WERI-Rb-1 (cell line): ENCODE measurements around the gene TTI1.
"Not testable (repeated sequence)": the region's sequence is repeated elsewhere in the genome, so short reads cannot be mapped to it uniquely, and the experiment has no call there.

Experiments used
- DNase-seq: peaks from one replicate; pipeline ENCODE4 v3.0.0-alpha.2; 2020
- H3K27ac ChIP-seq: fragments of 250-450 bp; sonication (Bioruptor Pico); 2 replicates; pipeline ENCODE4 v1.5.1; 2020; ENCODE audit warnings: mild to moderate bottlenecking, moderate library complexity
- H3K27me3 ChIP-seq: fragments of 250-450 bp; sonication (Bioruptor Pico); 2 replicates; pipeline ENCODE4 v1.5.1; 2021; ENCODE audit warnings: mild to moderate bottlenecking, low read depth, moderate library complexity; ENCODE audit not compliant: insufficient read depth, severe bottlenecking
- H3K36me3 ChIP-seq: fragments of 250-450 bp; sonication (Bioruptor Pico); 2 replicates; pipeline ENCODE4 v1.5.1; 2020; ENCODE audit warnings: mild to moderate bottlenecking, moderate library complexity
- H3K4me3 ChIP-seq: 2 replicates; pipeline ENCODE4 v1.5.1; 2011; ENCODE audit warnings: low read depth, mild to moderate bottlenecking, control low read depth, low read length
- H3K9me3 ChIP-seq: fragments of 250-450 bp; sonication (Bioruptor Pico); 2 replicates; pipeline ENCODE4 v1.5.1; 2021; ENCODE audit warnings: mild to moderate bottlenecking, moderate library complexity; ENCODE audit not compliant: severe bottlenecking
- TF ChIP-seq, protein P1 (sequence below): IDR thresholded peaks from 2 replicates; pipeline ENCODE4 v1.5.1; 2011; ENCODE audit warnings: low read depth, mild to moderate bottlenecking, control low read depth, inconsistent platforms, low read length

The TTI1 gene

DNA sequence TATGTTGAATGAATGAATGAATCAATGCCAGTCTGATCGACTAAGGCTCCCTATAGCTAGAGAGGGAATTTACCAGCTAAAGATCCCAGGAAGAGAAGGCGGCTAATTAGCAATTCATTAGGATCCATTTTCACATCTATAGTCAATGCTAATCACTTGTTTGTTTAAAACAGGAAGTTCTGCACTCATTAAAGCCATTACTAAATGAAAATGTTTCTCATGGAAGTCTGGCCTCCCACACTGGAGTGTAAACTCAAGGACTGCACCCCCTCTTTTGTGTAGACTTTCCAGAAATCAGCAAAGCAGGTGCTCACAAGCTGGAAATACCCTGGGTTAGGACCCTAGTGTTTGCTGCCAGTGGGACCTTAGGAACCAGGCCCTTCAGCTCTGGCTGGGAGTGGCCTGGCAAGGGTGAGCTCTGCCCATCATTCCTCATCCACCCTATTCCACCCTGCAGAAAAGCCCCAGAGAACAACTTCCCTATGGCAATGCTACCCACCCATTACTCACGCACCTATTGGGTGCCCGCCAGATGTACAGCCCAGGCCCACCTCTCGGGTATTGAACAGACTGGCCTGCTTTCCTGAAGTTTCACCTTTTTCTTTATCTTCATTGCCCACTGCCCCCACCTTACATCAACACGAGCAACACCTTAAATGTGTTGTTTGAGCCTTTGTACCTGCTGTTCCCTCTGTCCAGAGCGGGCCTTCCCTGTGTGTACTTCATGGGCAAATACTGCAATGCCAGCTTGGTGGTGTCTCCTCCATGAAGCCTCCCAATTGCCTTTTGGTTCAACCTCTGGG lies 60.8 kb downstream of the TTI1 start:
- TF ChIP-seq, protein P1, sequence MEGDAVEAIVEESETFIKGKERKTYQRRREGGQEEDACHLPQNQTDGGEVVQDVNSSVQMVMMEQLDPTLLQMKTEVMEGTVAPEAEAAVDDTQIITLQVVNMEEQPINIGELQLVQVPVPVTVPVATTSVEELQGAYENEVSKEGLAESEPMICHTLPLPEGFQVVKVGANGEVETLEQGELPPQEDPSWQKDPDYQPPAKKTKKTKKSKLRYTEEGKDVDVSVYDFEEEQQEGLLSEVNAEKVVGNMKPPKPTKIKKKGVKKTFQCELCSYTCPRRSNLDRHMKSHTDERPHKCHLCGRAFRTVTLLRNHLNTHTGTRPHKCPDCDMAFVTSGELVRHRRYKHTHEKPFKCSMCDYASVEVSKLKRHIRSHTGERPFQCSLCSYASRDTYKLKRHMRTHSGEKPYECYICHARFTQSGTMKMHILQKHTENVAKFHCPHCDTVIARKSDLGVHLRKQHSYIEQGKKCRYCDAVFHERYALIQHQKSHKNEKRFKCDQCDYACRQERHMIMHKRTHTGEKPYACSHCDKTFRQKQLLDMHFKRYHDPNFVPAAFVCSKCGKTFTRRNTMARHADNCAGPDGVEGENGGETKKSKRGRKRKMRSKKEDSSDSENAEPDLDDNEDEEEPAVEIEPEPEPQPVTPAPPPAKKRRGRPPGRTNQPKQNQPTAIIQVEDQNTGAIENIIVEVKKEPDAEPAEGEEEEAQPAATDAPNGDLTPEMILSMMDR = no peak
- no peak for DNase-seq
- H3K9me3 ChIP-seq = peaks cover 10% of the 10 kb centered on the region
- no peaks in the 10 kb centered on the region for H3K36me3 ChIP-seq
- H3K4me3 ChIP-seq = no peak overlapping the region
- H3K27me3 ChIP-seq = no peaks in the 10 kb centered on the region
- H3K27ac ChIP-seq = no peak overlapping the region

DNA sequence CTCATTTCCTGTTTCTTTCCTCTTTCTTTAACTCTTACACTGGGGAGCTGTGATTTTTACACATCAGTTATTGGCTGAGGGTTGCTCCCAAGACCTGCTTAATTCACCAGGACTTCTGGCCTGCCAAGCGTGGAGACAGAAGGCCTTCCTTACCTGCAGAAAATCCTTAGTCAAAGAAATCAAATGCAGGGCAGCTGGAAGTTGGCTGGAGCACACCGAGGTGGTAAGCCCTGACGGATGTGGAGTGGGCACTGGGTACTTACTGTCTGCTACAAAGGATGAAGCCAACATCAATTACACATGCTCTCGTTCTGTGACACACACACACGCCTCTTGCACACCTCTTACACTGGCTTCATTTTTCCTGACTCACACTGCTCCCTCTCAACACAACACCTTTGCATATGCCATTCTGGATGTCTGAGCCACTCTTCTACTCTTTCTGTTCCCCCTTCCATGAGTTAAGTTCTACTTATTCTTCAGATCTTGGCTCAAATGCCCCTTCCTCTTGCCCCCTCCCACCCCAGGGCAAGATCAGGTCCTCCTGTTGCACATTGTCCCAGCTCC lies 61.6 kb downstream of the TTI1 start:
- Histone ChIP-seq H3K4me3 (no peak overlapping the region), H3K27ac (no peak overlapping the region), H3K9me3 (peaks cover 14% of the 10 kb centered on the region), H3K27me3 (no peaks in the 10 kb centered on the region), H3K36me3 (no peaks in the 10 kb centered on the region)
- no peak for DNase-seq
- TF ChIP-seq, protein P1 = no peak

DNA sequence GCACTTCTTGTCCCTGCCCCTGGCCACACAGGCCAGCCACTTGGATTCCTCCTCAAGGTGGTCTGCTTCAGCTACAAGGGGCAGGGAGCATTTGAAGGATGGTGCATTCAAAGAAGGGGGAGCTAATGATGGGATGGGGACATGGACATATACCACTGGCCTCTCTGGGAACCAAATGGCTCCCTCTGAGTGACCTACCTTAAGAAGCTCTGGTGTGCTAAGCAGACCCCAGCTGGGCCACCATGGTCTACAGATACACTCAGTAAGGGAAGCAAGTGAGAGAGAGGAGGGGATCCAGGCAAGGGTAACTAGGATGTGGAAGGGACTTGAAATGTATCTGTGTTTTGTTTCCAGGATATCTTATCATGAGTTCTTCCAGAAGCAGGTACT lies 62.4 kb downstream of the TTI1 start:
- no peaks in the 10 kb centered on the region for H3K36me3 ChIP-seq
- TF ChIP-seq, protein P1 = no peak
- H3K9me3 ChIP-seq = peaks cover 17% of the 10 kb centered on the region
- H3K27me3 ChIP-seq = no peaks in the 10 kb centered on the region
- no peak overlapping the region for H3K4me3 ChIP-seq
- DNase-seq = no peak
- H3K27ac ChIP-seq = no peak overlapping the region

DNA sequence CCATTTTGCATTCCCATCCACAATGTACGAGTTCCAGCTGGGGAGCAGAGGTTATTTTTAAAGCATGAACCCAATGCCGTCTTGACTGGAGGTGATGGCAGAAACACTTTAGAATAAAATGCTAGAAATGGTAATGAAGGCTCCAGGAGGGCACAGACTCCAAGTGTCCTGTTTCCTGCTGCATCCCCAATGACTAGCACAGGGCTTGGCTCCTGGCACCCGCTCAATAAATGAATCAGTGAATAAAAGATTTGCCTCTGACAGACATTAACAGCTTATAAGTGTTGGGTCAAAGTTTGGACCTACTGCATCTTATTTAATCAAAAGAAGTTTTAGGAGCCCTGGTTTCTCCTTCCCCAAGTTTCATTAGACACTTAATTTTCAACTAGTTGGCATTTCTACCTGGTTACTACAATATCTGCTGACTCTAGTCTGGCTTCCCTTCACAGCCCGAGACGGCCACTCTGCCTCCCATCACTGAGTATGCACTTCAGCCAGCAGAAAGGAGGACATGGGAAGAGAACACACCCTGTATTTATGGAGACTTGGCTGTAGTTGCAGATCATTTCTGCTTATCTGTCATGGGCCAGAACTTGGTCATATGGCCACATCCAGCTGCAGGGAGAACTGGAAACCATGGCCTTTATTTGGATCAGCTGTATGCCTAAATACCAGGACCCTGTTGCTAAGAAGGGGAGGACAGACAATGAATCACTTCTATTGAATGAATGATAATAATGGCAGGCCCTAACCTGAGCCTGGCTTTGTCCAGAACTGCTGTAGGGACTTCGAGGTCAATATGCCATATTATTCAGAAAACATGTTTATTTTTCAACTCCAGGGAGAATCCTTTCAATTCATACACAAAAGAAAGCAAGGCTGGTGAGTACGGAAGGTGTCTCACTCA lies 63.1 kb downstream of the TTI1 start:
- TF ChIP-seq, protein P1 = no peak
- Histone ChIP-seq H3K36me3 (no peaks in the 10 kb centered on the region), H3K9me3 (peaks cover 17% of the 10 kb centered on the region), H3K27ac (no peak overlapping the region), H3K4me3 (no peak overlapping the region), H3K27me3 (no peaks in the 10 kb centered on the region)
- DNase-seq = no peak

DNA sequence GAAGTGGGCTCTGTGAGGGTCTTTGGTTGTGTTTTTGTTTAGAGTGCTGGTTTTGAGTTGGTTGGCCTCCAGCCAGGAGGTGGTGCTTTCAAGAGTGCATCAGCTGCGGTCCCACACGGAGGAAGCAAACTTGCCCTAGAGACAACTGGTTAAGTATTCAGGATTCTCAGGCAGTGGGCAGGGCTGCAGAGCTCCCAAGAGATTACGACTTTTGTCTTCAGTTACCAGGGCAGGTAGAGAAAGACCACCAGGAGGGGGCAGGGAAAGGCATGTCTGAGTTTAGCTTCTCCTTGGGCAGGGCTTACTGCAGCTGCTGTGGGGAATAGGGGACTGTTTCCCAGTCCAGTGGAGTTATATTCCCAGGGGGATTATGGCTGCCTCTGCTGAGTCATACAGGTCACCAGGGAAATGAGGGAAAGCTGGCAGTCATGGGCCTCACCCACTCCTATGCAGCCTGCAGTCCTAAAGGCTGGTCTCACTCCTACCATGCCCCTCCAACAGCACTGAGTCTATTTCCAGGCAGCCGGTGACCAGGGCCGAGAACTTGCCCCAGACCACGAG lies 64.3 kb downstream of the TTI1 start:
- peak; percentile 48 for DNase-seq
- TF ChIP-seq, protein P1 = no peak

DNA sequence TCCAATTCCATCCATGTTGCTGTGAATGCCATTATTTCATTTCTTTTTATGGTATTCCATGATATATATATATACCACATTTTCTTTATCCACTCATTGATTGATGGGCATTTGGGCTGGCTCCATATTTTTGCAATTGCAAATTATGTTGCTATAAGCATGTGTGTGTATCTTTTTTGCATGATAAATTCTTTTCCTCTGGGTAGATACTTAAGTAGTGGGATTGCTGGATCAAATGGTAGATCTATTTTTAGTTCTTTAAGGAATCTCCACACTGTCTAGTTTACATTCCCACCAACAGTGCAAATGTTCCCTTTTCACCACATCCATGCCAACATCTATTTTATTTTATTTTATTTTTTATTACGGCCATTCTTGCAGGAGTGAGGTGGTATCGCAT lies 69.8 kb downstream of the TTI1 start:
- peaks cover 23% of the 10 kb centered on the region for H3K9me3 ChIP-seq
- not testable (repeated sequence) for H3K4me3 ChIP-seq, H3K27me3 ChIP-seq, H3K27ac ChIP-seq, DNase-seq, H3K36me3 ChIP-seq

More for the DNA sequence above, 64.3 kb downstream of the TTI1 start:
- Histone ChIP-seq H3K27ac (peak overlapping the region; percentile 42), H3K4me3 (no peak overlapping the region), H3K27me3 (no peaks in the 10 kb centered on the region), H3K36me3 (no peaks in the 10 kb centered on the region), H3K9me3 (peaks cover 17% of the 10 kb centered on the region)
